Activated T-helper 2 cell treated with anti-CD3 and anti-CD28 coated beads, Interferon-gamma antibody, Interleukin-2, Interleukin-4, amounts not matched to agents 10 μg/mL and 5 μg/mL and 100 μg/mL, durations not matched to agents 14 hours and 24 hours and 36 hours (primary cell): Measurements from ENCODE around the gene TUBGCP3. TPM values are rescaled to one million over a fixed set of nuclear protein-coding genes. Genes with fewer than 3 reads are reported as not detected.

ENCODE experiments used
- DNase-seq: peaks from one replicate; pipeline ENCODE4 v3.0.0; 2021; ENCODE audit warnings: low spot score
- H3K27ac Mint-ChIP-seq: one replicate; pipeline ENCODE4 v1.8.0; 2021; ENCODE audit warnings: mixed read lengths
- H3K27me3 Mint-ChIP-seq: one replicate; pipeline ENCODE4 v1.8.0; 2021; ENCODE audit warnings: low read depth, mixed read lengths
- H3K36me3 Mint-ChIP-seq: one replicate; pipeline ENCODE4 v1.8.0; 2021; ENCODE audit warnings: low read depth, mixed read lengths
- H3K4me1 Mint-ChIP-seq: one replicate; pipeline ENCODE4 v1.8.0; 2021; ENCODE audit warnings: low read depth, mixed read lengths
- H3K4me3 Mint-ChIP-seq: one replicate; pipeline ENCODE4 v1.8.0; 2021; ENCODE audit warnings: low read depth, mild to moderate bottlenecking, moderate library complexity, mixed read lengths
- H3K9me3 Mint-ChIP-seq: one replicate; pipeline ENCODE4 v1.8.0; 2021; ENCODE audit warnings: mixed read lengths
- intact Hi-C: fragments of 100-400 bp; cut with micrococcal nuclease; formaldehyde crosslinking; loops from one replicate; pipeline ENCODE4 v1.15.1; 2023
- total RNA-seq: library from RNA; stranded (reverse); gene quantifications from 2 replicates; pipeline ENCODE4 v1.2.3, GENCODE V29; 2022

TUBGCP3 gene
- total RNA-seq, 1 donor from 2014 or later: 66.4 TPM

- intact Hi-C loops: no loop called here
- no peaks in the 10 kb centered on the region for H3K9me3 Mint-ChIP-seq
These were observed 58.7 kb downstream of the TUBGCP3 start for GRCh38 chr13:112529216-112529615.

GRCh38 chr13:112526146-112526853 is 61.7 kb downstream of the TUBGCP3 start:
- intact Hi-C loops: no loop called here
- Mint-ChIP-seq H3K36me3 (peaks cover 7% of the 10 kb centered on the region), H3K4me3 (no peak overlapping the region), H3K9me3 (no peaks in the 10 kb centered on the region), H3K27me3 (no peaks in the 10 kb centered on the region), H3K27ac (no peak overlapping the region), H3K4me1 (peaks cover 3% of the 10 kb centered on the region)
- DNase-seq: no peak

More at GRCh38 chr13:112529216-112529615, 58.7 kb downstream of the TUBGCP3 start:
- Mint-ChIP-seq H3K36me3 (no peaks in the 10 kb centered on the region), H3K4me1 (peaks cover 4% of the 10 kb centered on the region), H3K4me3 (no peak overlapping the region), H3K27me3 (no peaks in the 10 kb centered on the region), H3K27ac (no peak overlapping the region)
- DNase-seq: no peak

GRCh38 chr13:112525356-112525945 is 62.5 kb downstream of the TUBGCP3 start:
- H3K36me3 Mint-ChIP-seq: peaks cover 13% of the 10 kb centered on the region
- intact Hi-C loops: no loop called here
- no peak overlapping the region for H3K4me3 Mint-ChIP-seq
- H3K27me3 Mint-ChIP-seq: no peaks in the 10 kb centered on the region
- no peak for DNase-seq
- no peaks in the 10 kb centered on the region for H3K9me3 Mint-ChIP-seq
- no peak overlapping the region for H3K27ac Mint-ChIP-seq
- H3K4me1 Mint-ChIP-seq: peaks cover 3% of the 10 kb centered on the region

GRCh38 chr13:112522578-112522977 is 65.4 kb downstream of the TUBGCP3 start:
- Mint-ChIP-seq H3K4me1 (peaks cover 3% of the 10 kb centered on the region), H3K27ac (no peak overlapping the region), H3K4me3 (no peak overlapping the region), H3K9me3 (no peaks in the 10 kb centered on the region), H3K36me3 (peaks cover 22% of the 10 kb centered on the region), H3K27me3 (no peaks in the 10 kb centered on the region)
- intact Hi-C loops: no loop called here
- DNase-seq: no peak

GRCh38 chr13:112521073-112521685 is 66.8 kb downstream of the TUBGCP3 start:
- H3K4me1 Mint-ChIP-seq: peaks cover 3% of the 10 kb centered on the region
- H3K27me3 Mint-ChIP-seq: no peaks in the 10 kb centered on the region
- no peaks in the 10 kb centered on the region for H3K9me3 Mint-ChIP-seq
- H3K27ac Mint-ChIP-seq: no peak overlapping the region
- H3K36me3 Mint-ChIP-seq: peaks cover 28% of the 10 kb centered on the region
- intact Hi-C loops: no loop called here
- no peak for DNase-seq
- H3K4me3 Mint-ChIP-seq: no peak overlapping the region

GRCh38 chr13:112519517-112520060 is 68.4 kb downstream of the TUBGCP3 start:
- no peak for DNase-seq
- Mint-ChIP-seq H3K4me3 (no peak overlapping the region), H3K4me1 (peaks cover 3% of the 10 kb centered on the region), H3K9me3 (no peaks in the 10 kb centered on the region), H3K36me3 (peaks cover 34% of the 10 kb centered on the region), H3K27ac (no peak overlapping the region), H3K27me3 (no peaks in the 10 kb centered on the region)
- intact Hi-C loops: no loop called here

- H3K9me3 Mint-ChIP-seq: no peaks in the 10 kb centered on the region
- H3K27me3 Mint-ChIP-seq: no peaks in the 10 kb centered on the region
- H3K36me3 Mint-ChIP-seq: peaks cover 32% of the 10 kb centered on the region
- H3K4me1 Mint-ChIP-seq: peaks cover 2% of the 10 kb centered on the region
- no peak overlapping the region for H3K27ac Mint-ChIP-seq
- intact Hi-C loops: no loop called here
- no peak overlapping the region for H3K4me3 Mint-ChIP-seq
- DNase-seq: no peak
These were observed 71.7 kb downstream of the TUBGCP3 start for GRCh38 chr13:112516218-112516617.

GRCh38 chr13:112513761-112514160 is 74.2 kb downstream of the TUBGCP3 start:
- Mint-ChIP-seq H3K9me3 (no peaks in the 10 kb centered on the region), H3K4me3 (no peak overlapping the region), H3K27ac (no peak overlapping the region), H3K36me3 (peaks cover 22% of the 10 kb centered on the region), H3K4me1 (peaks cover 7% of the 10 kb centered on the region), H3K27me3 (no peaks in the 10 kb centered on the region)
- no peak for DNase-seq
- intact Hi-C loops: no loop called here

- Mint-ChIP-seq H3K27me3 (no peaks in the 10 kb centered on the region), H3K4me1 (peaks cover 7% of the 10 kb centered on the region), H3K36me3 (peaks cover 26% of the 10 kb centered on the region), H3K27ac (no peak overlapping the region), H3K4me3 (no peak overlapping the region), H3K9me3 (no peaks in the 10 kb centered on the region)
- intact Hi-C loops: no loop called here
- DNase-seq: no peak
These were observed 76.8 kb downstream of the TUBGCP3 start for GRCh38 chr13:112510987-112511685.

GRCh38 chr13:112510002-112510780 is 77.8 kb downstream of the TUBGCP3 start:
- no peak for DNase-seq
- Mint-ChIP-seq H3K4me3 (no peak overlapping the region), H3K27ac (no peak overlapping the region), H3K4me1 (peaks cover 7% of the 10 kb centered on the region), H3K9me3 (no peaks in the 10 kb centered on the region), H3K36me3 (peaks cover 32% of the 10 kb centered on the region), H3K27me3 (no peaks in the 10 kb centered on the region)
- intact Hi-C loops: no loop called here

GRCh38 chr13:112509190-112509589 is 78.8 kb downstream of the TUBGCP3 start:
- no peaks in the 10 kb centered on the region for H3K27me3 Mint-ChIP-seq
- no peaks in the 10 kb centered on the region for H3K9me3 Mint-ChIP-seq
- peaks cover 7% of the 10 kb centered on the region for H3K4me1 Mint-ChIP-seq
- no peak overlapping the region for H3K27ac Mint-ChIP-seq
- H3K36me3 Mint-ChIP-seq: peaks cover 30% of the 10 kb centered on the region
- no peak overlapping the region for H3K4me3 Mint-ChIP-seq
- intact Hi-C loops: no loop called here
- no peak for DNase-seq

GRCh38 chr13:112506046-112506445 is 81.9 kb downstream of the TUBGCP3 start:
- no peaks in the 10 kb centered on the region for H3K9me3 Mint-ChIP-seq
- no peak for DNase-seq
- peaks cover 5% of the 10 kb centered on the region for H3K4me1 Mint-ChIP-seq
- no peak overlapping the region for H3K4me3 Mint-ChIP-seq
- intact Hi-C loops: no loop called here
- H3K27me3 Mint-ChIP-seq: no peaks in the 10 kb centered on the region
- H3K27ac Mint-ChIP-seq: no peak overlapping the region
- peaks cover 38% of the 10 kb centered on the region for H3K36me3 Mint-ChIP-seq
